Glutamatergic neuron (in vitro differentiated cells): ENCODE measurements around the gene DHRS7. TPM values are rescaled to one million over a fixed set of nuclear protein-coding genes. Genes with fewer than 3 reads are reported as not detected.

Experiments used
- DNase-seq: peaks from one replicate; pipeline ENCODE4 v3.0.0; 2022
- H3K27ac Mint-ChIP-seq: one replicate; pipeline ENCODE4 v1.8.0; 2020; ENCODE audit warnings: mild to moderate bottlenecking, mixed read lengths, inconsistent platforms; ENCODE audit not compliant: unreplicated experiment
- H3K27me3 Mint-ChIP-seq: one replicate; pipeline ENCODE4 v1.8.0; 2020; ENCODE audit warnings: mild to moderate bottlenecking, moderate library complexity, mixed read lengths, inconsistent platforms; ENCODE audit not compliant: unreplicated experiment
- H3K36me3 Mint-ChIP-seq: one replicate; pipeline ENCODE4 v1.8.0; 2020; ENCODE audit warnings: mild to moderate bottlenecking, mixed read lengths, inconsistent platforms; ENCODE audit not compliant: unreplicated experiment
- H3K4me1 Mint-ChIP-seq: one replicate; pipeline ENCODE4 v1.8.0; 2020; ENCODE audit warnings: mild to moderate bottlenecking, low read depth, mixed read lengths, inconsistent platforms; ENCODE audit not compliant: unreplicated experiment
- H3K4me3 Mint-ChIP-seq: one replicate; pipeline ENCODE4 v1.8.0; 2020; ENCODE audit warnings: mild to moderate bottlenecking, mixed read lengths, inconsistent platforms; ENCODE audit not compliant: unreplicated experiment
- H3K9me3 Mint-ChIP-seq: one replicate; pipeline ENCODE4 v1.8.0; 2020; ENCODE audit warnings: mild to moderate bottlenecking, moderate library complexity, mixed read lengths, inconsistent platforms; ENCODE audit not compliant: unreplicated experiment
- CTCF ChIP-seq: fragments of 200-600 bp; sonication (generic); IDR thresholded peaks from one replicate; pipeline ENCODE4 v1.5.0; 2021; ENCODE audit not compliant: partially characterized antibody, unreplicated experiment
- total RNA-seq: library from RNA; stranded (reverse); fragmentation: NEBNext Ultra II Directional; extraction: Animal tissue kit (Norgen Biotek cat#: 25700); gene quantifications from one replicate; pipeline ENCODE4 v1.2.1, GENCODE V29; 2021; ENCODE audit not compliant: unreplicated experiment

Gene DHRS7
- total RNA-seq, 1 donor from 2014 or later: 74.8 TPM

GRCh38 chr14:60211153-60211552, 46.0 kb upstream of the DHRS7 start:
- Mint-ChIP-seq H3K4me1 (no peaks in the 10 kb centered on the region), H3K27ac (no peak overlapping the region), H3K27me3 (no peaks in the 10 kb centered on the region), H3K4me3 (no peak overlapping the region), H3K36me3 (no peaks in the 10 kb centered on the region), H3K9me3 (no peaks in the 10 kb centered on the region)
- no peak for TF ChIP-seq CTCF
- DNase-seq: no peak

GRCh38 chr14:60210703-60211102, 45.5 kb upstream of the DHRS7 start:
- no peak overlapping the region for H3K27ac Mint-ChIP-seq
- no peaks in the 10 kb centered on the region for H3K9me3 Mint-ChIP-seq
- TF ChIP-seq CTCF: no peak
- no peaks in the 10 kb centered on the region for H3K27me3 Mint-ChIP-seq
- H3K4me1 Mint-ChIP-seq: no peaks in the 10 kb centered on the region
- H3K36me3 Mint-ChIP-seq: no peaks in the 10 kb centered on the region
- no peak overlapping the region for H3K4me3 Mint-ChIP-seq
- DNase-seq: no peak

- peaks cover 2% of the 10 kb centered on the region for H3K9me3 Mint-ChIP-seq
- DNase-seq: no peak
- TF ChIP-seq CTCF: no peak
- H3K36me3 Mint-ChIP-seq: no peaks in the 10 kb centered on the region
- no peak overlapping the region for H3K4me3 Mint-ChIP-seq
- peaks cover 1% of the 10 kb centered on the region for H3K4me1 Mint-ChIP-seq
- H3K27me3 Mint-ChIP-seq: no peaks in the 10 kb centered on the region
- H3K27ac Mint-ChIP-seq: no peak overlapping the region
Observed at GRCh38 chr14:60206837-60207533, 41.8 kb upstream of the DHRS7 start.

GRCh38 chr14:60206249-60206670, 41.1 kb upstream of the DHRS7 start:
- no peak overlapping the region for H3K27ac Mint-ChIP-seq
- peaks cover 1% of the 10 kb centered on the region for H3K4me1 Mint-ChIP-seq
- peaks cover 2% of the 10 kb centered on the region for H3K9me3 Mint-ChIP-seq
- H3K36me3 Mint-ChIP-seq: no peaks in the 10 kb centered on the region
- no peaks in the 10 kb centered on the region for H3K27me3 Mint-ChIP-seq
- no peak overlapping the region for H3K4me3 Mint-ChIP-seq
- no peak for DNase-seq
- no peak for TF ChIP-seq CTCF
